ENCODE results near the gene DNMBP.
"Not testable (repeated sequence)": the region's sequence is repeated elsewhere in the genome, so short reads cannot be mapped to it uniquely, and the experiment has no call there.

DNMBP gene

GRCh38 chr10:100014071-100014762 lies 4.5 kb upstream of the DNMBP start:
- DNase-seq = no peak

- DNase-seq = no peak
These were observed 3.9 kb upstream of the DNMBP start for GRCh38 chr10:100013621-100014020.

- DNase-seq = not testable (repeated sequence)
These were observed 2.2 kb upstream of the DNMBP start for GRCh38 chr10:100011906-100012305.

GRCh38 chr10:100009283-100009792 lies 409 bp downstream of the DNMBP start:
- peak in 3 of 4 experiments; percentile 13 to 81 (median 23) for DNase-seq

GRCh38 chr10:100008708-100009282 lies 952 bp downstream of the DNMBP start:
- peak in 1 of 4 experiments; percentile 24 for DNase-seq

- no peak for DNase-seq
These were observed 1.6 kb downstream of the DNMBP start for GRCh38 chr10:100008142-100008522.

- DNase-seq = no peak
These were observed 2.3 kb downstream of the DNMBP start for GRCh38 chr10:100007231-100008141.

- DNase-seq = peak; percentile 60 to 89 (median 76)
These were observed 3.4 kb downstream of the DNMBP start for GRCh38 chr10:100006243-100006886.

- DNase-seq = no peak
These were observed 4.8 kb downstream of the DNMBP start for GRCh38 chr10:100004805-100005510.

- no peak for DNase-seq
These were observed 9.6 kb downstream of the DNMBP start for GRCh38 chr10:100000109-100000644.

GRCh38 chr10:99999319-100000108 lies 10.2 kb downstream of the DNMBP start:
- DNase-seq = no peak

- DNase-seq = no peak
These were observed 10.9 kb downstream of the DNMBP start for GRCh38 chr10:99998889-99999288.

GRCh38 chr10:99996671-99997648 lies 12.8 kb downstream of the DNMBP start:
- DNase-seq = no peak

- DNase-seq = no peak
These were observed 14.0 kb downstream of the DNMBP start for GRCh38 chr10:99995713-99996112.

- DNase-seq = no peak
These were observed 14.5 kb downstream of the DNMBP start for GRCh38 chr10:99995269-99995668.

GRCh38 chr10:99994801-99995200 lies 14.9 kb downstream of the DNMBP start:
- DNase-seq = no peak

GRCh38 chr10:99993701-99994689 lies 15.8 kb downstream of the DNMBP start:
- peak; percentile 91 to 97 (median 92) for DNase-seq

- DNase-seq = not testable (repeated sequence)
These were observed 24.1 kb downstream of the DNMBP start for GRCh38 chr10:99985637-99986036.

All from suppressor macrophage (primary cell).